ENCODE measurements around the gene DISC1.

Gene DISC1

GRCh38 chr1:231860221-231861088 is 233.9 kb downstream of the DISC1 start:
- no peak for DNase-seq (ENCODE audit: low read depth)

- no peak for DNase-seq (ENCODE audit: low read depth)
These were observed 235.2 kb downstream of the DISC1 start for GRCh38 chr1:231861541-231862481.

GRCh38 chr1:231862611-231863010 is 236.0 kb downstream of the DISC1 start:
- DNase-seq (ENCODE audit: low read depth) = no peak

GRCh38 chr1:231865331-231865730 is 238.7 kb downstream of the DISC1 start:
- DNase-seq (ENCODE audit: low read depth) = no peak

- peak; percentile 24 for DNase-seq (ENCODE audit: low read depth)
These were observed 240.1 kb downstream of the DISC1 start for GRCh38 chr1:231866392-231867331.

- no peak for DNase-seq (ENCODE audit: low read depth)
These were observed 241.0 kb downstream of the DISC1 start for GRCh38 chr1:231867607-231868006.

GRCh38 chr1:231869364-231869763 is 242.8 kb downstream of the DISC1 start:
- DNase-seq (ENCODE audit: low read depth) = no peak

- no peak for DNase-seq (ENCODE audit: low read depth)
These were observed 244.9 kb downstream of the DISC1 start for GRCh38 chr1:231871471-231871870.

GRCh38 chr1:231871878-231872277 is 245.3 kb downstream of the DISC1 start:
- no peak for DNase-seq (ENCODE audit: low read depth)

- peak; percentile 22 for DNase-seq (ENCODE audit: low read depth)
These were observed 245.9 kb downstream of the DISC1 start for GRCh38 chr1:231872461-231872910.

GRCh38 chr1:231878737-231879136 is 252.1 kb downstream of the DISC1 start:
- DNase-seq (ENCODE audit: low read depth) = no peak

GRCh38 chr1:231879296-231879695 is 252.7 kb downstream of the DISC1 start:
- DNase-seq (ENCODE audit: low read depth) = no peak

- DNase-seq (ENCODE audit: low read depth) = no peak
These were observed 255.7 kb downstream of the DISC1 start for GRCh38 chr1:231882333-231882732.

- DNase-seq (ENCODE audit: low read depth) = no peak
These were observed 256.2 kb downstream of the DISC1 start for GRCh38 chr1:231882790-231883189.

- DNase-seq (ENCODE audit: low read depth) = no peak
These were observed 256.8 kb downstream of the DISC1 start for GRCh38 chr1:231883382-231883781.

GRCh38 chr1:231885209-231885854 is 258.7 kb downstream of the DISC1 start:
- peak; percentile 71 for DNase-seq (ENCODE audit: low read depth)

- no peak for DNase-seq (ENCODE audit: low read depth)
These were observed 260.6 kb downstream of the DISC1 start for GRCh38 chr1:231887166-231887565.

- DNase-seq (ENCODE audit: low read depth) = no peak
These were observed 261.3 kb downstream of the DISC1 start for GRCh38 chr1:231887866-231888265.

- DNase-seq (ENCODE audit: low read depth) = no peak
These were observed 264.2 kb downstream of the DISC1 start for GRCh38 chr1:231890791-231891190.

GRCh38 chr1:231893400-231894102 is 267.0 kb downstream of the DISC1 start:
- no peak for DNase-seq (ENCODE audit: low read depth)
